OCI-LY1 (cell line): Measurements from ENCODE around the gene DENND1A.

Experiments used
- H2AFZ ChIP-seq: fragments of 200-600 bp; sonication (generic), shearing (Covaris generic); 2 replicates; pipeline ENCODE4 v1.6.0; 2014; ENCODE audit warnings: antibody characterized with exemption, mild to moderate bottlenecking, low read length
- H3F3A ChIP-seq: fragments of 200-600 bp; sonication (generic), shearing (Covaris generic); 2 replicates; pipeline ENCODE4 v1.6.0; 2014; ENCODE audit warnings: mild to moderate bottlenecking, antibody characterized with exemption, low read length, moderate library complexity; ENCODE audit not compliant: insufficient read depth
- H3K27ac ChIP-seq: fragments of 200-600 bp; sonication (generic); 2 replicates; pipeline ENCODE4 v1.5.1; 2014; ENCODE audit warnings: low read length, mixed run types, mild to moderate bottlenecking, low read depth; ENCODE audit not compliant: poor library complexity, severe bottlenecking
- H3K27me3 ChIP-seq: fragments of 200-600 bp; sonication (generic); 2 replicates; pipeline ENCODE4 v1.6.0; 2014; ENCODE audit warnings: antibody characterized with exemption, mild to moderate bottlenecking, low read length, moderate library complexity; ENCODE audit not compliant: insufficient read depth
- H3K36me3 ChIP-seq: fragments of 200-600 bp; sonication (generic); 2 replicates; pipeline ENCODE4 v1.6.1; 2014; ENCODE audit warnings: mild to moderate bottlenecking, antibody characterized with exemption, low read length, moderate library complexity, mixed read lengths; ENCODE audit not compliant: insufficient read depth
- H3K4me1 ChIP-seq: fragments of 200-600 bp; sonication (generic); 2 replicates; pipeline ENCODE4 v1.5.1; 2014; ENCODE audit warnings: mild to moderate bottlenecking, low read length, moderate library complexity; ENCODE audit not compliant: insufficient read depth, severe bottlenecking
- H3K4me2 ChIP-seq: fragments of 200-600 bp; sonication (generic), shearing (Covaris generic); 2 replicates; pipeline ENCODE4 v1.6.1; 2014; ENCODE audit warnings: low read length
- H3K4me3 ChIP-seq: fragments of 200-600 bp; sonication (generic); 2 replicates; pipeline ENCODE4 v1.5.1; 2014; ENCODE audit warnings: low read length, low read depth, mild to moderate bottlenecking, mixed read lengths; ENCODE audit not compliant: poor library complexity, severe bottlenecking
- H3K79me2 ChIP-seq: fragments of 200-600 bp; shearing (Covaris generic); 2 replicates; pipeline ENCODE4 v1.6.1; 2016; ENCODE audit warnings: mixed run types, low read length, mixed read lengths; ENCODE audit not compliant: insufficient read depth
- H3K9ac ChIP-seq: fragments of 200-600 bp; sonication (generic), shearing (Covaris generic); 2 replicates; pipeline ENCODE4 v1.6.1; 2014; ENCODE audit warnings: mild to moderate bottlenecking, low read length, mixed read lengths
- H3K9me2 ChIP-seq: fragments of 200-600 bp; sonication (generic), shearing (Covaris generic); 2 replicates; pipeline ENCODE4 v1.6.1; 2014; ENCODE audit warnings: low read depth, mild to moderate bottlenecking, low read length, mixed read lengths
- H3K9me3 ChIP-seq: fragments of 200-600 bp; shearing (Covaris generic); 2 replicates; pipeline ENCODE4 v1.6.1; 2014; ENCODE audit warnings: low read length, mixed read lengths
- H4K20me1 ChIP-seq: fragments of 200-600 bp; sonication (generic), shearing (Covaris generic); 2 replicates; pipeline ENCODE4 v1.6.0; 2016; ENCODE audit warnings: mild to moderate bottlenecking, low read length; ENCODE audit not compliant: insufficient read depth
- CTCF ChIP-seq: fragments of 200-600 bp; sonication (generic), shearing (Covaris generic); IDR thresholded peaks from 2 replicates; pipeline ENCODE4 v1.5.1; 2017; ENCODE audit warnings: mild to moderate bottlenecking, antibody characterized with exemption, low read length, moderate library complexity, mixed read lengths
- EZH2 ChIP-seq: fragments of 200-600 bp; sonication (generic), shearing (Covaris generic); IDR thresholded peaks from 2 replicates; pipeline ENCODE4 v1.8.0; 2017; ENCODE audit warnings: borderline replicate concordance, mixed run types, mild to moderate bottlenecking, antibody characterized with exemption, low read length, moderate library complexity, mixed read lengths

DENND1A gene

GRCh38 chr9:123349033-123349432 lies 580.9 kb downstream of the DENND1A start:
- no peaks in the 10 kb centered on the region; the same call in 1 of the 2 replicates for H3K27me3 ChIP-seq
- TF ChIP-seq EZH2 (no peak), CTCF (no peak)
- H3K4me3 ChIP-seq = no peak overlapping the region
- H3K9ac ChIP-seq = no peak overlapping the region
- H3K9me2 ChIP-seq = no peaks in the 10 kb centered on the region
- H3K36me3 ChIP-seq = no peaks in the 10 kb centered on the region
- no peaks in the 10 kb centered on the region for H4K20me1 ChIP-seq
- no peaks in the 10 kb centered on the region for H3K79me2 ChIP-seq
- peak overlapping the region; percentile 76 for H3K27ac ChIP-seq
- H3K4me2 ChIP-seq = no peak overlapping the region
- peaks cover 45% of the 10 kb centered on the region for H3K4me1 ChIP-seq
- no peak overlapping the region for H2AFZ ChIP-seq
- no peaks in the 10 kb centered on the region for H3K9me3 ChIP-seq
- H3F3A ChIP-seq = peaks cover 11% of the 10 kb centered on the region; the same call in 1 of the 2 replicates

- H4K20me1 ChIP-seq = no peaks in the 10 kb centered on the region
- no peaks in the 10 kb centered on the region for H3K79me2 ChIP-seq
- H3K4me3 ChIP-seq = no peak overlapping the region
- H3K36me3 ChIP-seq = no peaks in the 10 kb centered on the region
- peaks cover 11% of the 10 kb centered on the region; the same call in 1 of the 2 replicates for H3F3A ChIP-seq
- no peak overlapping the region for H3K4me2 ChIP-seq
- peaks cover 47% of the 10 kb centered on the region for H3K4me1 ChIP-seq
- no peaks in the 10 kb centered on the region for H3K9me3 ChIP-seq
- no peaks in the 10 kb centered on the region for H3K9me2 ChIP-seq
- no peak overlapping the region for H2AFZ ChIP-seq
- H3K27me3 ChIP-seq = no peaks in the 10 kb centered on the region; the same call in 1 of the 2 replicates
- no peak for TF ChIP-seq EZH2
- TF ChIP-seq CTCF = no peak
- no peak overlapping the region for H3K9ac ChIP-seq
- H3K27ac ChIP-seq = peak overlapping the region; percentile 76
These were observed 581.5 kb downstream of the DENND1A start for GRCh38 chr9:123348317-123348992.

DNA sequence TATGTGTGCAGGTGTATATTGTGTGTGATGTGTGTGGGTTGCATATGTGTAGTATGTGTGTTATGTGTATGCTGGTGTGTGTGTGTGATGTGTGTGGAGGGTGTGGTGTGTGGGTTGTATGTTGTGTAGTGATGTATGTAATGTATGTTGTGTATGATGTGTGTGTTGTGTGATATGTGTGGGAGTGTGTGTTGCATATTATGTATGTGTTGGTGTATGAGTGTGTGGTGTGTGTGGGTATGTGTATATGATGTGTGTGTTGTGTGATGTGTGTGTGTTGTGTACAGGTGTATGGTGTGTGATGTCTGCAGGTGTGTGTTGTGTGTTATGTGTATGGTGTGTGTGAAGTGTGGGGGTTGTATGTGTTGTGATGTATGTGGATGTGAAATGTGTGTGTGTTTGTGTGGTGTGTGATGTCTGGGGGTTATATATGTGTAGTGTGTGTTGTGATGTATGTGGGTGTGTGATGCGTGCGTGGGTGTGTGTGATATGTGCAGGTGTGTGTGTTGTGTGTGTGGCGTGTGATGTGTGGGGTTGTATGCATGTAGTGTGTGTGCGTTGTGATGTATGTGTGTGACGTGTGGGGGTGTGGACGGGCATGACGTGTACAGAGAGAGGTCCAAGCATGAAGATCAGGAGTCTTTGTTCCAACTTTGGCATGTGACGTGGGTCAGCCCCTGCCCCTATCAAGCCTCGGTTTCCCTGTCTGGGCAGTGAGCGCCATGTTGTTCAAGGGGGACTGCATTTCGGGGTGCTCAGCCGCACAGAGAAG lies 582.5 kb downstream of the DENND1A start:
- H2AFZ ChIP-seq = no peak overlapping the region
- H4K20me1 ChIP-seq = no peaks in the 10 kb centered on the region
- no peaks in the 10 kb centered on the region for H3K27me3 ChIP-seq
- H3K9me3 ChIP-seq = no peaks in the 10 kb centered on the region
- no peak overlapping the region for H3K9ac ChIP-seq
- H3K4me3 ChIP-seq = no peak overlapping the region
- peaks cover 57% of the 10 kb centered on the region for H3K4me1 ChIP-seq
- H3K79me2 ChIP-seq = no peaks in the 10 kb centered on the region
- H3K27ac ChIP-seq = peak overlapping the region; percentile 76
- TF ChIP-seq EZH2 = no peak
- no peak for TF ChIP-seq CTCF
- peaks cover 11% of the 10 kb centered on the region; the same call in 1 of the 2 replicates for H3F3A ChIP-seq
- no peaks in the 10 kb centered on the region for H3K36me3 ChIP-seq
- H3K9me2 ChIP-seq = no peaks in the 10 kb centered on the region
- no peak overlapping the region for H3K4me2 ChIP-seq
